ENCODE measurements around the gene RPL18A.

Gene RPL18A

DNA sequence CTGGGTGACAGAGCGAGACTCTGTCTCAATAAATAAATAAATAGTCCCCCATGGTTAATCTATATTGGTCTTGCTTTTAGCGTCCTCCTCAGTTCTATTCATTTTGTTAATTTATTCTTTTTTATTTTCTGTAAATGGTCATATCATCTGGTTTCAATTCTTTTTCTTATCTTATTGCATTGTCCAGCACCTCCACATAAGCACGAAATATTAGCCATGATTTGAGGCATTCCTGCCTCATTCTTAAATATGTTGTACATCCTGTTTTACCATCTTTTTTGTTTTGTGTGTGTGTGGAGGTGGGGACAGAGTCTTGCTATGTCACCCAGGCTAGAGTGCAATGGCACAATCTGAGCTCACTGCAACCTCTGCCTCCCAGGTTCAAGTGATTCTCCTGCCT is 48.5 kb downstream of the RPL18A start:
- no peak for DNase-seq (ENCODE audit: low read depth in 2 of 2, low spot score in 1 of 2)

DNA sequence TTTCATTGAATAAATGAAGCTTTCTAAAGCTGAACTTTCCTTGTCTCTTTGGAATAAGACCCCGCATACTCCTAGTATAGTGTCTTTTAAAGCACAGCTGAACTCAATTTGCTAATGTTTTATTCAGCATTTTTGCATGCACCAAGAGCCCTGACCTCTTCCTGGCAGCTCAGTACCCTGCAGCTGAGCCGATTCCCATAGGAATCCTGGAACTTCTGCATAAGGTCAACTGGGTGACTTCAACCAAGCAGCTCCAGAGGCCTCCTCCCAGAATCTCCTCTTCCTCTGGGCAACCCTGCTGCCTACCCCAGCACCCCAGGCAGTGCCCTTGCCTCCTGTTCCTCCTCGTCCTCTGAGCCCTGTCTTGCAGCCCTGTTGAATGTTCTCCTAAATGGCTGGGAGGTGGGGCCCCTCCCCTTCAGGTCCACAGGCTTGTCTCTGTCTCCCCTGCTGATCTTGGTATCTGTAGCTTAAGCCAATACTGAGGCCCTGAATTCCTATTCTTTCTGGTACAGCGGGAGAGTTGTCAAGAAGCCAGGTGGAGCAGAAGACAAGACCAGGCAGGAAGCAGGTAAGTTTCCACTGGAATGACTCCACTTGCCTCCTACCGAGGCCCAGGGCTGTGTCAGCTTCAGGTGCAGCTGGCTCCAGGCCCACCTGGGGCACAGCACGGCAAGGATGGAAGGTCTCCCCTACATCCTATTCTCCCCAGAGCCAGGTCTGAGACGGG is 49.5 kb downstream of the RPL18A start:
- no peak for DNase-seq (ENCODE audit: low read depth in 2 of 2, low spot score in 1 of 2)

DNA sequence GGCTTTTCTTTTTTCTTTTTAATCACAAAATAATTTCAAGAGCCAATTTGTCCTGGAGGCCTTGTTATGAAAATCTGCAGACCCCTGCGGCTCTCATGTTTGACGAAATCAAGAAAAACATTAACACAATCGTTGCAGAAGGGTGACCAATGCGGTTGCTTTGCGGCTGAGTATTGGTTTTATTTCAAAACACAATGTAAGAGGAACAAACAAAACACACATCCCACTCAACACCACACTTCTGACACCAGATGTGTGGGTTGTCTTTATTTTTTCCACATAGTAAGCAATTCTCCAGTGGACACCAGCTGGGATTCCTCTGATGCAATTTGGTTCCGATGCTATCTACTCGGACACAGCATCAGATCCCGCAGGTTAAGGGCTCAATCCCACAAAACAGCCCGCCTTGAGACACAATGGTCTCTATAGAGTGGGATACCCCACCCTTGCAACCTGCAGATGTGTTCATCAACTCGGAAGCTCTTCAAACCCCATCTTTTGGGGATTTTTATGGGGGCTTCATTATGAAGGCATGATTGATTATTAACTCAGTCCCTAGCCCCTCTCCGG is 51.2 kb downstream of the RPL18A start:
- DNase-seq (ENCODE audit: low read depth in 2 of 2, low spot score in 1 of 2) = no peak

All from stimulated activated CD8-positive, alpha-beta memory T cell treated with anti-CD3 and anti-CD28 coated beads, Interleukin-4, amount 100 ng/mL, for 4 hours (primary cell).